ENCODE results near the gene CGRRF1. TPM values are rescaled to one million over a fixed set of nuclear protein-coding genes. Genes with fewer than 3 reads are reported as not detected.
A peak's percentile ranks its signal among the peaks of the same experiment; 100 is the strongest.

CGRRF1 gene
- total and polyA plus RNA-seq, 9 of the 15 experiments (the other 6 are each of a cell fraction or from before 2014, with no cell fraction given): 2.8 to 15.8 (median 4.6) TPM

DNA sequence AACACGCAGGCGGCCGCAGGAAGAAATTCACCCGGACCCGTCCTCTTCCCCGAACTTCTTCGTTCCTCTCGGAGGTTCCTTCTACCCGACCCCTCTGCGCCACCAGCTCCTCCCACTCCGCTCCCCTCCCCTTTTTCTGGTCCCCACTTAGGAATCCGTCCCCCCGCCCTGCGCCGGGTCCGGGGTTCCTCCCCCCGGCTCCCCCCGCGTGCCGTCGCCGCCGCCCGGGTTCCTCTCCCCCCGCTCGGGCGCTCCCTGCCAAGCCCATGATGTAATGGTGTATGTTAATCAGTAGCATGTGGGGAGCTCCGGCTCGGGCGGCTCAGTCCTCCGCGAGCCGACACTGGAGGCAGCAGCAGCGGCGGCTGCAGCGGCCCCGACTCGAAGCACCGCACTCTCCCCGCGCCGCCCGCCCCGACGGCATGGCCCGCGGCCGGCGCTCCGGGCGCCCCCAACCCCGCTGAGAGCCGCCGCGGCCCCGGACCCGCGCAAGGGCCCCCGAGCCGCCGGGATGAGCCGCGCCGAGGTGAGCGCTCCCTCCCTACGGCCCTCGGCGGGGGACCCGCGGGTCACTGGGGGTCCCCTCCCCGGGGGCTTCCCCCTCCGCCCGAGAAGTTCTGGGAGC, 56.2 kb downstream of the CGRRF1 start (continued):
- TF ChIP-seq CEBPG (CRISPR knock-in tag; IDR thresholded peaks at IDR 0.05) (peak; percentile 26; the same call in 1 of the 2 replicates), CEBPG (tag; conservative IDR thresholded peaks at IDR 0.05 in 1 of 2, IDR thresholded peaks at IDR 0.05 in 1 of 2) (no peak), JUND (IDR thresholded peaks at IDR 0.05; ENCODE audit: borderline replicate concordance, low read depth, low read length) (peak; percentile 46), JUND (tag; IDR thresholded peaks at IDR 0.05; ENCODE audit: borderline replicate concordance, low read depth, low read length) (no peak; the same call in 2 of the 3 replicates), ZNF274 (IDR thresholded peaks at IDR 0.05; ENCODE audit: borderline replicate concordance, low read depth, low read length) (no peak), ZNF12 (CRISPR knock-in tag; IDR thresholded peaks at IDR 0.05) (no peak), L3MBTL2 (IDR thresholded peaks at IDR 0.05) (no peak), BRF1 (IDR thresholded peaks at IDR 0.05; ENCODE audit: borderline replicate concordance, extremely low read depth, insufficient read length) (no peak), MNT (conservative IDR thresholded peaks at IDR 0.05) (peak; percentile 57 to 74), CXXC5 (CRISPR knock-in tag; IDR thresholded peaks at IDR 0.05) (0 out of 2 replicates have a peak, but pooled peaks have one; percentile 29), FIP1L1 (IDR thresholded peaks at IDR 0.05; ENCODE audit: low read depth, low read length, poor library complexity, severe bottlenecking) (no peak), YY1 (IDR thresholded peaks at IDR 0.05; ENCODE audit: borderline replicate concordance in 1 of 3, control insufficient read depth in 1 of 3, extremely low read depth in 1 of 3, insufficient read depth in 3 of 3, insufficient read length in 1 of 3, insufficient replicate concordance in 2 of 3, low read depth in 1 of 3, low read length in 2 of 3) (peak in 1 of 3 experiments; percentile 18)
- TF ChIP-seq, protein P1, sequence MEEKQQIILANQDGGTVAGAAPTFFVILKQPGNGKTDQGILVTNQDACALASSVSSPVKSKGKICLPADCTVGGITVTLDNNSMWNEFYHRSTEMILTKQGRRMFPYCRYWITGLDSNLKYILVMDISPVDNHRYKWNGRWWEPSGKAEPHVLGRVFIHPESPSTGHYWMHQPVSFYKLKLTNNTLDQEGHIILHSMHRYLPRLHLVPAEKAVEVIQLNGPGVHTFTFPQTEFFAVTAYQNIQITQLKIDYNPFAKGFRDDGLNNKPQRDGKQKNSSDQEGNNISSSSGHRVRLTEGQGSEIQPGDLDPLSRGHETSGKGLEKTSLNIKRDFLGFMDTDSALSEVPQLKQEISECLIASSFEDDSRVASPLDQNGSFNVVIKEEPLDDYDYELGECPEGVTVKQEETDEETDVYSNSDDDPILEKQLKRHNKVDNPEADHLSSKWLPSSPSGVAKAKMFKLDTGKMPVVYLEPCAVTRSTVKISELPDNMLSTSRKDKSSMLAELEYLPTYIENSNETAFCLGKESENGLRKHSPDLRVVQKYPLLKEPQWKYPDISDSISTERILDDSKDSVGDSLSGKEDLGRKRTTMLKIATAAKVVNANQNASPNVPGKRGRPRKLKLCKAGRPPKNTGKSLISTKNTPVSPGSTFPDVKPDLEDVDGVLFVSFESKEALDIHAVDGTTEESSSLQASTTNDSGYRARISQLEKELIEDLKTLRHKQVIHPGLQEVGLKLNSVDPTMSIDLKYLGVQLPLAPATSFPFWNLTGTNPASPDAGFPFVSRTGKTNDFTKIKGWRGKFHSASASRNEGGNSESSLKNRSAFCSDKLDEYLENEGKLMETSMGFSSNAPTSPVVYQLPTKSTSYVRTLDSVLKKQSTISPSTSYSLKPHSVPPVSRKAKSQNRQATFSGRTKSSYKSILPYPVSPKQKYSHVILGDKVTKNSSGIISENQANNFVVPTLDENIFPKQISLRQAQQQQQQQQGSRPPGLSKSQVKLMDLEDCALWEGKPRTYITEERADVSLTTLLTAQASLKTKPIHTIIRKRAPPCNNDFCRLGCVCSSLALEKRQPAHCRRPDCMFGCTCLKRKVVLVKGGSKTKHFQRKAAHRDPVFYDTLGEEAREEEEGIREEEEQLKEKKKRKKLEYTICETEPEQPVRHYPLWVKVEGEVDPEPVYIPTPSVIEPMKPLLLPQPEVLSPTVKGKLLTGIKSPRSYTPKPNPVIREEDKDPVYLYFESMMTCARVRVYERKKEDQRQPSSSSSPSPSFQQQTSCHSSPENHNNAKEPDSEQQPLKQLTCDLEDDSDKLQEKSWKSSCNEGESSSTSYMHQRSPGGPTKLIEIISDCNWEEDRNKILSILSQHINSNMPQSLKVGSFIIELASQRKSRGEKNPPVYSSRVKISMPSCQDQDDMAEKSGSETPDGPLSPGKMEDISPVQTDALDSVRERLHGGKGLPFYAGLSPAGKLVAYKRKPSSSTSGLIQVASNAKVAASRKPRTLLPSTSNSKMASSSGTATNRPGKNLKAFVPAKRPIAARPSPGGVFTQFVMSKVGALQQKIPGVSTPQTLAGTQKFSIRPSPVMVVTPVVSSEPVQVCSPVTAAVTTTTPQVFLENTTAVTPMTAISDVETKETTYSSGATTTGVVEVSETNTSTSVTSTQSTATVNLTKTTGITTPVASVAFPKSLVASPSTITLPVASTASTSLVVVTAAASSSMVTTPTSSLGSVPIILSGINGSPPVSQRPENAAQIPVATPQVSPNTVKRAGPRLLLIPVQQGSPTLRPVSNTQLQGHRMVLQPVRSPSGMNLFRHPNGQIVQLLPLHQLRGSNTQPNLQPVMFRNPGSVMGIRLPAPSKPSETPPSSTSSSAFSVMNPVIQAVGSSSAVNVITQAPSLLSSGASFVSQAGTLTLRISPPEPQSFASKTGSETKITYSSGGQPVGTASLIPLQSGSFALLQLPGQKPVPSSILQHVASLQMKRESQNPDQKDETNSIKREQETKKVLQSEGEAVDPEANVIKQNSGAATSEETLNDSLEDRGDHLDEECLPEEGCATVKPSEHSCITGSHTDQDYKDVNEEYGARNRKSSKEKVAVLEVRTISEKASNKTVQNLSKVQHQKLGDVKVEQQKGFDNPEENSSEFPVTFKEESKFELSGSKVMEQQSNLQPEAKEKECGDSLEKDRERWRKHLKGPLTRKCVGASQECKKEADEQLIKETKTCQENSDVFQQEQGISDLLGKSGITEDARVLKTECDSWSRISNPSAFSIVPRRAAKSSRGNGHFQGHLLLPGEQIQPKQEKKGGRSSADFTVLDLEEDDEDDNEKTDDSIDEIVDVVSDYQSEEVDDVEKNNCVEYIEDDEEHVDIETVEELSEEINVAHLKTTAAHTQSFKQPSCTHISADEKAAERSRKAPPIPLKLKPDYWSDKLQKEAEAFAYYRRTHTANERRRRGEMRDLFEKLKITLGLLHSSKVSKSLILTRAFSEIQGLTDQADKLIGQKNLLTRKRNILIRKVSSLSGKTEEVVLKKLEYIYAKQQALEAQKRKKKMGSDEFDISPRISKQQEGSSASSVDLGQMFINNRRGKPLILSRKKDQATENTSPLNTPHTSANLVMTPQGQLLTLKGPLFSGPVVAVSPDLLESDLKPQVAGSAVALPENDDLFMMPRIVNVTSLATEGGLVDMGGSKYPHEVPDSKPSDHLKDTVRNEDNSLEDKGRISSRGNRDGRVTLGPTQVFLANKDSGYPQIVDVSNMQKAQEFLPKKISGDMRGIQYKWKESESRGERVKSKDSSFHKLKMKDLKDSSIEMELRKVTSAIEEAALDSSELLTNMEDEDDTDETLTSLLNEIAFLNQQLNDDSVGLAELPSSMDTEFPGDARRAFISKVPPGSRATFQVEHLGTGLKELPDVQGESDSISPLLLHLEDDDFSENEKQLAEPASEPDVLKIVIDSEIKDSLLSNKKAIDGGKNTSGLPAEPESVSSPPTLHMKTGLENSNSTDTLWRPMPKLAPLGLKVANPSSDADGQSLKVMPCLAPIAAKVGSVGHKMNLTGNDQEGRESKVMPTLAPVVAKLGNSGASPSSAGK (IDR thresholded peaks at IDR 0.05): peak; percentile 38; the same call in 1 of the 2 replicates

Measured in K562 (cell line).